Nephron progenitor cell (in vitro differentiated cells): Measurements from ENCODE around the gene SIPA1L3.

Experiments used
- DNase-seq: peaks from one replicate; pipeline ENCODE4 v3.0.0; 2021
- H3K27ac Mint-ChIP-seq: 2 replicates; pipeline ENCODE4 v1.8.0; 2021; ENCODE audit warnings: mild to moderate bottlenecking, moderate library complexity, mixed read lengths
- H3K27me3 Mint-ChIP-seq: 2 replicates; pipeline ENCODE4 v1.8.0; 2021; ENCODE audit warnings: mild to moderate bottlenecking, low read depth, mixed read lengths; ENCODE audit not compliant: poor library complexity
- H3K36me3 Mint-ChIP-seq: 2 replicates; pipeline ENCODE4 v1.8.0; 2021; ENCODE audit warnings: low read depth, mixed read lengths
- H3K4me1 Mint-ChIP-seq: 2 replicates; pipeline ENCODE4 v1.8.0; 2021; ENCODE audit warnings: mixed read lengths
- H3K4me3 Mint-ChIP-seq: 2 replicates; pipeline ENCODE4 v1.8.0; 2021; ENCODE audit warnings: mild to moderate bottlenecking, moderate library complexity, mixed read lengths
- H3K9me3 Mint-ChIP-seq: 2 replicates; pipeline ENCODE4 v1.8.0; 2021; ENCODE audit warnings: mild to moderate bottlenecking, moderate library complexity, mixed read lengths
- TF ChIP-seq, protein P1 (sequence below): fragments of 200-600 bp; sonication (generic); IDR thresholded peaks from 2 replicates; pipeline ENCODE4 v1.5.0; 2021; ENCODE audit warnings: antibody characterized with exemption

The SIPA1L3 gene

DNA sequence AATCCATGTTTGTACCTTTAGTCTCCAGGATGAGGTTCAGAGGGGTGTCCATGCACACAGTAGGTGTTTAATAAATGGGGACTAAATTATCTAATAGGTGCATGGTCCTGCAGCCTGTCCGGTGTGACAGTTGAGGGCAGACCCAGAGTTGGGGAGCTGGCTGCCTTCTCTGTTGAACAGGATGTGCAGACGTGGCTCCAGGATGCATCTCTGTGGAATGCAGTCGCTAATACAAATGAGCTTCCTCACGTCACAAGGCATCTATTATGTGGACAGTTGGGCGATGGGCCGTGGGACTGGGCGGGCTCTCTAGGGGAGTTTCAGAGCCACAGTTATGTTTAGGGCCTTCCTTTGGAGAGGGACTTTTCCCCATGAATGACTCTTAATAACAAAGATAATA, 71.0 kb downstream of the SIPA1L3 start:
- no peak for DNase-seq
- TF ChIP-seq, protein P1, sequence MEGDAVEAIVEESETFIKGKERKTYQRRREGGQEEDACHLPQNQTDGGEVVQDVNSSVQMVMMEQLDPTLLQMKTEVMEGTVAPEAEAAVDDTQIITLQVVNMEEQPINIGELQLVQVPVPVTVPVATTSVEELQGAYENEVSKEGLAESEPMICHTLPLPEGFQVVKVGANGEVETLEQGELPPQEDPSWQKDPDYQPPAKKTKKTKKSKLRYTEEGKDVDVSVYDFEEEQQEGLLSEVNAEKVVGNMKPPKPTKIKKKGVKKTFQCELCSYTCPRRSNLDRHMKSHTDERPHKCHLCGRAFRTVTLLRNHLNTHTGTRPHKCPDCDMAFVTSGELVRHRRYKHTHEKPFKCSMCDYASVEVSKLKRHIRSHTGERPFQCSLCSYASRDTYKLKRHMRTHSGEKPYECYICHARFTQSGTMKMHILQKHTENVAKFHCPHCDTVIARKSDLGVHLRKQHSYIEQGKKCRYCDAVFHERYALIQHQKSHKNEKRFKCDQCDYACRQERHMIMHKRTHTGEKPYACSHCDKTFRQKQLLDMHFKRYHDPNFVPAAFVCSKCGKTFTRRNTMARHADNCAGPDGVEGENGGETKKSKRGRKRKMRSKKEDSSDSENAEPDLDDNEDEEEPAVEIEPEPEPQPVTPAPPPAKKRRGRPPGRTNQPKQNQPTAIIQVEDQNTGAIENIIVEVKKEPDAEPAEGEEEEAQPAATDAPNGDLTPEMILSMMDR, result no peak
- Mint-ChIP-seq H3K4me1 (peaks cover 24% of the 10 kb centered on the region), H3K4me3 (no peak overlapping the region), H3K27me3 (no peaks in the 10 kb centered on the region), H3K27ac (no peak overlapping the region), H3K9me3 (peaks cover under 1% of the 10 kb centered on the region), H3K36me3 (peaks cover 25% of the 10 kb centered on the region)

DNA sequence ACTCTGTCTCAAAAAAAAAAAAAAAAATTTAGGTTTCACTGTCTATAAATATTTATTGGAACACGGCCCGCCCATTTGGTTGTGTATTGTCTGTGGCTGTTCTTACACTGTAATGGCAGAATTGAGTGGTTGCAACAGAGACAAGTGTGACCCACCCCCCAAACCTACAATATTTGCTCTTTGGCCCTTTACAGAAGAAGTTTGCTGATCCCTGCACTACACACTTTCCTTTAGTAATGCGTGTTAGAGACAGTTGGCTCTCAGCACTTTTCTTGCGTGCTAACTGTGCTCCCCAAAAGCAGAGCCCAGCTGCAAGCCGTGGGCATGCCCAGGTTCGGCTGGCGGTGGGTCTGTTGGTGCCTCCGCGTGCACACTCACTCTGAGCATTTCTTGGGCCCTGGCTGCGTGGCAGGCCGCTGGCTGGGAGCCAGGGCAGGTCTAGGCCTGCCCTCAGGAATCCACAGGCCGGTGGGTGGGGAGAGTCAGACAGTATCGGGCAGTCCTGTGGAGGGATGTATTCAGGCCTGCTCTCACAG, 72.6 kb downstream of the SIPA1L3 start:
- no peak for DNase-seq
- Mint-ChIP-seq H3K27me3 (no peaks in the 10 kb centered on the region), H3K9me3 (no peaks in the 10 kb centered on the region), H3K4me1 (peaks cover 24% of the 10 kb centered on the region), H3K36me3 (peaks cover 14% of the 10 kb centered on the region), H3K4me3 (no peak overlapping the region), H3K27ac (peak overlapping the region; percentile 65)
- TF ChIP-seq, protein P1, result no peak

DNA sequence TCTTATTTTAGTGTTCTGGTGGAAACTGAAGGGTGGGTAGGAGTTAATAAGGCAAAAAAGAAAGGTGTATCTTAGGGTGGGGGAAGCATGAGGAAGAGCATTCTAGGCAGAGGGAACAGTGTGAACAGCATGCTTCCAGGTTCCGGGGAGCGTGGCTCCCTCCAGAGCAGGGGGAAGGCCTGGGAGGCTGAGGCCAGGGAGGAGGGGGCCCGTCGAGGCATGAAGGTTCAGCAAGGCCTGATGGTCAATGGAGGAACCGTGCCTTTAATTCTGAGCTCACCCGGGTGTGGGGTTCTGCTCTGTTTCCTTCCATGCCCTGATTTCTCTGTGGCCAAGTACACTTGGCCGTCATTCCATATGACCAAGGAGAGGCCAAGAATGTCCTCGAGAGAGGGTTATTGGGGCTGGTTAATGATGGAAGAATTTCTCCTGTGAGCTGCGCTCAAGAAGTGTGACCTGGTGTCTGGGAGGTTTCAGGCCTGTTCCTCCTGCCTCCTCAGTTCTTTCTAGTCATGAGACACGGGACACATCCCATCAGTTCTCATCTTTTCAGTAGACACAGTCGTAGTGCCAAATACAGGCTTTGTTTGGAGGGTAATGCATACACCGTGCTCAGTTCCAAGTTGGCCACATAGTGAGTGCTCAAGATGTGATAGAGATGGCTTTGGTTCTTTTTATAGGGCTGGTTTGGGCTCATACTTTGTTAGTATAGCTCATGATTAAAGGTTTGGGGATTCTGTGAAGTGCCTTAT, 73.6 kb downstream of the SIPA1L3 start:
- Mint-ChIP-seq H3K27ac (peak overlapping the region; percentile 95), H3K4me3 (no peak overlapping the region), H3K36me3 (peaks cover 6% of the 10 kb centered on the region), H3K4me1 (peaks cover 24% of the 10 kb centered on the region), H3K9me3 (no peaks in the 10 kb centered on the region), H3K27me3 (no peaks in the 10 kb centered on the region)
- TF ChIP-seq, protein P1, result no peak
- DNase-seq, result no peak

DNA sequence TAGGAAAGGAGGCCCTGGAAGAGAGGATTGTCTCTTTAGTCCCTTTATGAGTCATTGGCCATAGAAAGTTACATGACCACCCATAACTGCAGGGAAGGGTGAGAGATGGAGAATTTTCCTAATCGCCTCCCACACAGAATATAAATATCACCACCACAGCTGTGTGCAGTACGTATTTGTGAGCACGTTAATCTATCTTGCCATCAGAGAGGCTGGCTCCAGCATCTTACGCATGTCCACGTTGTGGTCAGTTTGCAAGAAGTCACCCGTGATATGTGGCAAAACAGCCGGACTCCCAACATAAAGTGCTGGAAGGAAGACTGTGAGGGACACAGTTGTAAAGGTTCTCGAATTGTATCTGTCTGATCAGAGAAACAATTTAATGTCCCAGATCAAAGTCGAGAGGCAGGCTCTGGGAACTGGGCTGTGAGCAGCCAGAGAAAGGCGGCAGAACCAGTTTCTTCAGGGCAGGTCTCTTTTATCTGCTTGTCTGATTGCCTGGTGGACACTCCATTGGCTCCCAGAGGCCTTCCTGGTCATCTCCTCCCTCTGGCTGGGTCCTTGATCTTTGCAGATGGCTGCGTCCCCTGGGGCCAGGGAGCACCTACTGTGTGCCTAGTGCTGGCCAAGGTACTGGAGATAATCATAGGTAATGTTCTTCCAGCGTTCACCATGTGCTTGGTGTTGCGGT, 74.9 kb downstream of the SIPA1L3 start:
- DNase-seq, result no peak
- Mint-ChIP-seq H3K4me1 (peaks cover 29% of the 10 kb centered on the region), H3K27ac (peak overlapping the region; percentile 58), H3K36me3 (no peaks in the 10 kb centered on the region), H3K4me3 (no peak overlapping the region), H3K9me3 (no peaks in the 10 kb centered on the region), H3K27me3 (no peaks in the 10 kb centered on the region)
- TF ChIP-seq, protein P1, result no peak

DNA sequence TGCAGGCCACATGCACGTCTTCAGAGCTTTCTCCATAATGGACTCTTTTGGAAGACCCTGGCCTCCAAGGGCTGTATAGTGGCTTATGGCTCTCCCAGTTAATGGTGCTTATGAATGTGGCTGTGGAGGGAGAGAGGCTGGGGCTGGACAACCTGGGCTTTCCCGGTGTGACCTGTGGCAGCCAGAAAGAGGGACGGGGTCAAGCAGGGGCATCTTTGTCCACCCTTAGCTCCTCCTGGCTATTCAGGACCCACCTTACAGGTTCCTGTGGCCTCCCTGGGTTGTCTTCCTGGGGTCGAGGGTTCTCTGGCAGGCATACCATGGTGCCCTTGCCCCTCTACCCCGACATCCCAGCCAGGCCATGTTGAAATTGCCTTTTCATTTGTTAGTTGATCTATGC, 75.6 kb downstream of the SIPA1L3 start:
- TF ChIP-seq, protein P1, result no peak
- Mint-ChIP-seq H3K4me1 (peaks cover 36% of the 10 kb centered on the region), H3K27me3 (no peaks in the 10 kb centered on the region), H3K36me3 (no peaks in the 10 kb centered on the region), H3K27ac (no peak overlapping the region), H3K9me3 (no peaks in the 10 kb centered on the region), H3K4me3 (no peak overlapping the region)
- no peak for DNase-seq
